HG03457 (cell line): ENCODE measurements around the gene PAK1.
"Not testable (repeated sequence)": the region's sequence is repeated elsewhere in the genome, so short reads cannot be mapped to it uniquely, and the experiment has no call there.

ENCODE experiments used
- ATAC-seq: cut with Tn5 transposase; IDR thresholded peaks from one replicate; pipeline ENCODE4 v1.9.1; 2021; ENCODE audit warnings: moderate number of reproducible peaks; ENCODE audit not compliant: unreplicated experiment

The PAK1 gene

GRCh38 chr11:77316733-77317342 is 157.1 kb downstream of the PAK1 start:
- ATAC-seq: no peak

- no peak for ATAC-seq
Observed at GRCh38 chr11:77312107-77312506, 161.8 kb downstream of the PAK1 start.

- no peak for ATAC-seq
Observed at GRCh38 chr11:77311701-77312100, 162.2 kb downstream of the PAK1 start.

DNA sequence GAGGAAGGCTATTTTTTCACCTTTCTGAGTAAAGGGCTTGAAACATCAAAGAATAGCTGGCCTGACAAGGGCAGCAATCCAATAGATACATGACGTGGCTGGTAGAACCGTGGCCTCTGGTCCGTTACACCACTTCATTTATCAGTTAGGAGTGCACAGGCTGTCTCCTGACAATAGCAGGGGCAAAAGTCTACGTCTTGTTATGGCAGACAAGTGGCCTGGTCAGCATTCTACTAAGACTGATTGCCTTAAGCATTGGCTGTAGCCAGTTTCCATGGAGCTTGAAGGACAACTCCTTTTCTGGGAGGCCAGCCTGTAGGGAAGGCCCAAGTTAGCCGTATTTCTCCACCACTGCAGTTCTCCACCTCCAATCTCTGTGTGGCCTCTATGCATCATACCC is 163.2 kb downstream of the PAK1 start:
- no peak for ATAC-seq

- no peak for ATAC-seq
Observed at GRCh38 chr11:77309401-77310085, 164.4 kb downstream of the PAK1 start.

DNA sequence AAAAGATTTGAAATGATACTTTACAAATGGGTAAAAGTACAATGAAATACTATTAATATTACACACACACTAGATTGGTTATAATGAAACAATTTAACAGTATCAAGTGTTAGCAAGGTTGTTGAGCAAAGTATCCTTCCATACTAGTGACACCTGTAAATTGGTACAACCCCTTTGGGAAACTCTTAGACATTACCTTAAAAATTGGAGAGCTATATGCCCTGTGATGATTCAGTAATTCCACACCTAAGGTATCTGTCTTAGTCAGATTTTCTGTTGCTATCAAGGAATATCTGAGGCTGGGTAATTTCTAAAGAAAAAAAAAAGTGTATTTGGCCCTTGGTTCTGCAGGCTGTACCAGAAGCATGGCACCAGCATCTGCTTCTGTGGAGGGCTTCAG is 165.1 kb downstream of the PAK1 start:
- ATAC-seq: no peak

DNA sequence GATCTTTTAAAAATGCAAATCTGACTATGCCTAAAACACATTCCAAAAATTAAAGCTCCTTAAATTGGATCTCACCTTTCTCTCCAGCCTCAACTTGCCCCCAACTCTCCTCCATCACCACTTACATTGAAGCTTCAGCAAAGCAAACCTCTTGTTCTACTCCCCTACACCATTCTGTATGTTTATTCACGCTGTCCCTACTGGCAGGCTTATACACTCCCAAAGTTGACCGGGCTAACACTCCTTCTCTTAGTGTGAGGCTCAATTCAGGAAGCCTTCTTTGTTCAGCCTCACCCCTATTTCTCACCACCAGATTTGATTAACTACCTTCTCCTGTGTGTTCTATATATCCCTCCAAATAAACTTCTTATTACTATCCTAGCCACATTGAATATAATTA is 170.6 kb downstream of the PAK1 start:
- no peak for ATAC-seq

- ATAC-seq: no peak
Observed at GRCh38 chr11:77302752-77303151, 171.1 kb downstream of the PAK1 start.

GRCh38 chr11:77301510-77301909 is 172.4 kb downstream of the PAK1 start, which contains the start of gene GDPD4:
Gene GDPD4 (minus strand): TSS chr11:77301686. CDS start chr11:77285137, 16,549 bp downstream.
- ATAC-seq: no peak

GRCh38 chr11:77300695-77301094 is 173.2 kb downstream of the PAK1 start:
- no peak for ATAC-seq

GRCh38 chr11:77300028-77300427 is 173.9 kb downstream of the PAK1 start:
- ATAC-seq: not testable (repeated sequence)

DNA sequence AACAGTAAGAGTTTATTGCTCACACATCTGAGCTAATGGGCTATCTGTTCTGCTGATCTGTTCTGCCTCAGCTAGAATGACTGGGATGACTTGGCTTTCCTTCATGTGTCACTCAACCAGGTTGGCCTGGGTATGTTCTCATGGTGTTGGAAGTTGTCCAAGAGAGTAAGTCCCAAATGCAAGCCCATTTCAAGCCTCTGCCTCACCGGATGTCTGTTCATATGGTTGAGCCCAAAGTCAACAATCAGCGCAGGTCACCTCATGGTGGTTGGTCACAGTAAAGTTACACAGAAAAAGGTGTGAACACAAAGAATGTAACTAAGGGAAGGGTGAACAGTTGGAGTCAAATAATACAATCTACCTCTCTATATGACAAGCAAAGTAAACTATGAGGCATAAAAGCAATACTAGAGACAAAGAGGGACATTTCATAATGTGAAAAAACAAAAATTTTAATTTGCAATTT is 174.3 kb downstream of the PAK1 start:
- no peak for ATAC-seq

- ATAC-seq: no peak
Observed at GRCh38 chr11:77294040-77294439, 179.9 kb downstream of the PAK1 start.

DNA sequence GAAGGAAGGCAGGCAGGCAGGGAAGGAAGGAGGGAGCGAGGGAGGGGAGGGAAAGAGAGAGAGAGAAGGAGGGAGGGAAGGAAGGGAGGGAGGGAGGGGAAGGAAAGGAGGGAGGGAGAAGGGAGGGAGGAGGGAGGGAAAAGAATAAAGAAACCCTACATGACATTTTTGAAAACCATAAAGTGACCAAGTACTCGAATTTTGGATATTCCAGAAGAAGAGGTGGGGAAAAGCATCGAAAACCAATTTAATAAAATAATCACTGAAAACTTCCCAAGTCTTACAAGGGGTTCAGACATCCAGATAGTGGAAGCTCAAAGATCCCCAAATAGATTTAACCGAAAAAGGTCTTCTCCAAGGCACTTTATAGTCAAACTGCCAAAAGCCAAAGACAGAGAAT is 184.2 kb downstream of the PAK1 start:
- no peak for ATAC-seq

DNA sequence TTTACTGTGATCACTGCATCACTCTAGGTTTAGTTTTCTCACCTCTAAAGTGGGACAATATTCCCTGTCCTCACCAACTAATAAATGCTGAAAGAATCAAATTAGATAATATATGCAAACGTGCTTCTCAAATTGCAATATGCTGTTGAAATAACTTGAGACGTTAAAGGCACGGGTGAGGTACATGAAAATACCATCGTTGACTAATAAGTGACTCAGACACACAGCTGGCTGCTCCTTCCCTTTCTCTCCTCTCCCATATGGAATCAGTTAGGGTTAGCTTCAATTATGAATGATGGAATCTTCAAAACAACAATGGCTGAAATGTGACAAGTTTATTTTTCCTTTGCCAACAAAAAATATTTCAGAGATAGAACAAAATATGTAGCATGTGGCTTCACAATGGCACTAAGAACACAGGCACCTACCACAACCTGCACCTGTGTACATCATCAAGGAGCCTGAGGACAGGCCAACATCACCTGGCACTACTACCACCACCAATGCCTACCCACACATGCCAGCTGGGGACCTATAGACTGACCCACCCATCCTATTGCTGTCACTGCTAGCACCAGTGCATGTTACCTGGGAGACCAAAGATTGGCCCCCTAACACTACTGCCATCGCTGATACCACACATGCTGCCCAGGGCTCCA is 186.2 kb downstream of the PAK1 start:
- ATAC-seq: no peak

GRCh38 chr11:77287136-77287535 is 186.8 kb downstream of the PAK1 start:
- ATAC-seq: no peak

DNA sequence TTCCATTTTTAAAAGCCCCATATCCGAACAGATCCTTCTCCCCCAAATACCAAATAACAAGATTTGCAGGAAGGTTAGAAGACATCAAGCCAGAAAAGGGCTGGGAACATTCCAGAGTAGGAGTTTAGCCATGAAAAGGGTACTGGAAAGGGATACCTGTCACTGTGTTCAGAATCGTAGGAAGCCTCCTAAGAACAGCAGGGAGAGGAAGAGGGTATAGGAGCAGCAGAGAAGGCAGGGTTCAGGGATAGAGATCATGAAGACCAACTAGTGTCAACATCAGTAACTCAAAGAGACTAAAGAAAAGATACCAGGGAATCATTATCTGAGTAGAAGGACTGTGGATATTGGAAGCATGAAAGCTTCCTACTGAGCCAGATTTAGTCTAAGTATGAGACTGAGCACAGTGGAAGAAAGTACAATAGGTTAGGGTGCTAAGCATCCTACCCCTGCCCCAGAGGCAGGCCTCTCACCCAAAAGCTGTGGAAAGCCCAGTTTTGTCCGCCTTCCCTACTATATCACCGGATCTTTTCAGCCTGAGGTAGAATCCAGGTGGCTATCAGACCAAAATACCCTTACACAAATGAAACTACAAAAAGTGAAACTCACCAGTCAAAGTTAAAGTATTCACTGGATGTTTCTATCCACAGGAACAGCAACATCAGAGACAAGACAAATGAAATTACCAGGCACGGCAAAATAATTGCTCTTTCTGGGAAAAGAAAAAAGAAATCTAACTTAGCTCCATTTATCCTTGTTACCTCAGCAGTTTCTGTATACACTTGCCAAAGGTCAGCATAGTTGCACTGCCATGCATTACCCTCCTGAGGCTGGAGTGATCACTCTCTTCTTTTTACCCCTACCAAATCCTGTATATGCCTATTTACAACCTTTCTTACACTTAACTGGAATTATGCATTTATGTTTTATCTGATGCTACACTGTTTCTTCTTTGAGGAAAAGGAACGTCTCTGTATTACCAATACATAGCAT is 189.1 kb downstream of the PAK1 start:
- no peak for ATAC-seq

GRCh38 chr11:77283101-77283500 is 190.8 kb downstream of the PAK1 start:
- ATAC-seq: no peak

DNA sequence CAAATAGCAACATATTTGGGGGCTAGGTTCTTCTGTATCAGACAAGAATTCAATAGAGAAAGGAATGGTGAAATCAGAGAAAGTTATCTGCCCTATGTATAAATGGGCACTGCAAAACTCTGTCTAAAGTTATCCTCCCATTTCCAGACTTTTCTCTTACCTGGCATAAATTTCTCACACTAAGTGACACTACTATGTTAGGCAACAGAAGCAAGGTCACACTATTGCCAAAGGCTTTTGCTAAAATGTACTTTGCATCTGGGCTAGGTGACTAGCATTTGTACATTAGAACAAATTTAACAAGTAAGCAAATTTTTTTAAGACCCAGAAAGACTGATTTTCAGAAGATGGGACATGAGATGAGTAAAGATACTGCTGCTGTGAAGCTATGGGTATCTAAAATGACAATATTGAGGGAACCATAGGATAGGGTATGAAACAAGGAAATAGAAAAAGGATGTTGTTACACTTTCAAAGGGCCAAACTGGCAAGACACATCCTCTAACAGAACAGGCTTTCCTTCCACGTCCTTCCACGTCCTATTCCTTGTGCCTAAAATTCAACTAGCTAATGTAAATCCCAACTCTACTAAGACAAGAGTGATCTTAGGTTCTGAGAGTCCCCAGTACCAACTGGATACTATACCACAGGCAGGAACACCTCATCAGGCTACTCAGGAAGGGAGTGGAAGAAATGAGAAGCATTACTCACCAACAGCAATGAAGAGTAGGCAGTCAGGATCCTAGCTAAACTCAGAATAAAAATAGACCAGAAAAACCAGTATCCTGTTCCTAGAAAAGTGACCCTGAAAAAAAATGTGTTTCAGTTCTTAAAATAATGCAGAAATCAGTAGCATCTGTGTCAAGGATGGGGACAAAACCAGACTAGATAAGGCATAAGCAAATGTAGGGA is 195.0 kb downstream of the PAK1 start:
- no peak for ATAC-seq

GRCh38 chr11:77276271-77276670 is 197.6 kb downstream of the PAK1 start:
- no peak for ATAC-seq
